Neural cell (in vitro differentiated cells): ENCODE measurements around the gene CLUH.

Experiments
- CTCF ChIP-seq: fragments of 450-650 bp; IDR thresholded peaks from 2 replicates; pipeline ENCODE4 v1.5.1; 2014; ENCODE audit warnings: antibody characterized with exemption, mild to moderate bottlenecking, moderate library complexity; ENCODE audit not compliant: poor library complexity, severe bottlenecking
- EP300 ChIP-seq: fragments of 450-650 bp; conservative IDR thresholded peaks from 2 replicates; pipeline ENCODE4 v1.6.1; 2014; ENCODE audit warnings: antibody characterized with exemption, mild to moderate bottlenecking, moderate library complexity; ENCODE audit not compliant: poor library complexity, severe bottlenecking
- POLR2AphosphoS5 ChIP-seq: IDR thresholded peaks from 2 replicates; pipeline ENCODE4 v1.6.1; 2012
- RAD21 ChIP-seq: fragments of 450-650 bp; conservative IDR thresholded peaks from 2 replicates; pipeline ENCODE4 v1.6.1; 2014; ENCODE audit warnings: antibody characterized with exemption, mild to moderate bottlenecking, moderate library complexity
- REST ChIP-seq: IDR thresholded peaks from 2 replicates; pipeline ENCODE4 v1.6.1; 2012; ENCODE audit warnings: borderline replicate concordance

DNA sequence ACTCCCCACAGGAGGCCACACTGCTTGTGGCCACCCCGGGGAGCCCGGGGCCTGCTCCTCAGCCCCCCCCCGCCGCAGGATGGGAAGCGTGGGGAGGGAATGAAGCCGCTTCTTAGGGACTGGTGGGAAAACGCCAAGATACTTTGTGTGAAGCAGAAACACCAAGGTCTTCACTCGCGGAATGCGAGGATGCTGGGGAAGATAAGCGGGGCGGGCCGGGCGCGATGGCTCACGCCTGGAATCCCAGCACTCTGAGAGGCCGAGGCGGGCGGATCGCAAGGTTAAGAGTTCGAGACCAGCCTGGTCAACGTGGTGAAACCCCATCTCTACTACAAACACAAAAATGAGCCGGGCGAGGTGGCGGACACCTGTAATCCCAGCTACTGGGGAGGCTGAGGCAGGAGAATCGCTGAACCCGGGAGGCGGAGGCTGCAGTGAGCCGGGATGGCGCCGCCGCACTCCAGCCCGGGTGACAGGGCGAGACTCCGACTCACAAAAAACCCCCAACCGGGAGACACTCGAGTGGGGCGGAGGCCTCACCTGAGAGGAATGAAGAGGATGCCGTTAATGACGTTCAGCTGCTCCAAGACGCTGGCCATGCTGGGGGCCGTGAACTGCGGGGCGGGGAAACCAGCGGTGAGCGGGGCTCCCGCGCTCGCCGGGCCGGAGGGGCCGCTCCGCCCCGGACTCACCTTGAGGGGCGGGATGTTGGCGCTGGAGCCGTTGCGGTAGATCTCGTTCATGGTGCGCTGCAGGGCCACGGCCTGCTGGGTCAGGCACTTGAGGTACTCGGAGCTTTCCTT is 20.3 kb downstream of the CLUH start:
- TF ChIP-seq CTCF (no peak), EP300 (no peak), POLR2AphosphoS5 (no peak), REST (no peak), RAD21 (no peak)
